GM21825 (cell line): Measurements from ENCODE around the gene DHFR2.
"Not testable (repeated sequence)": the region's sequence is repeated elsewhere in the genome, so short reads cannot be mapped to it uniquely, and the experiment has no call there.

ENCODE experiments used
- ATAC-seq: cut with Tn5 transposase; IDR thresholded peaks from one replicate; pipeline ENCODE4 v1.9.1; 2021; ENCODE audit warnings: mild to moderate bottlenecking, moderate library complexity; ENCODE audit not compliant: unreplicated experiment

The DHFR2 gene

DNA sequence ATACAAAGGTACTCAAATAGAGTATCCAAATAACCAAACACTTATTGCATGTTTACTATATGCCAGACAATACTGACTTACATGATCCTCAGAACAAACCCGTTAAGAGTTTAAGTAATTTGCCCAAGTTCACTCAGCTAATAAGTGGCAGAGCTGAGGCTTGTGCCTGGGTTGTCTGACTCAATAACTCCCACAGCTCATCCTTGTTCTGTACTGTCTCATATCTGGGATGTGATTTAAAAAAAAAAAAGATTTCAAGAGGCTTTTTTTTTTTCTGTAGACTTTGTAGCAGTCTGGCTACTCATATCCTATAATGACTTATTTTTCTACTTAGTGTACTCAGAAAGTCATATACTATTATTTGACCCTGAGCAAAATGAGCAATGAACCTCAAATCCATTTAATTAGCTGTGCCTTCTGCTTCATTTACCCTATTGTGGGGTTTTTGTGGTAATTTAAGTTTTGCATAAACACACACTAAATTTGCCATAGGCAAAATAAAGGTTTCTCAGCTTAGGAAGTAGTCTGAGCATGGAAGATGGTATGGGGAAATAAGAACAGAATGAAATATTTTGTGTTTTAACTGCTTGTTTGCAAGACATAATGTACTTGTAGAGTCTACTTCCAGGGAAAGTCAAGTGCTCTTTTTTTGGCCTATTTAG is 3.2 kb upstream of the DHFR2 start:
- ATAC-seq, result no peak

DNA sequence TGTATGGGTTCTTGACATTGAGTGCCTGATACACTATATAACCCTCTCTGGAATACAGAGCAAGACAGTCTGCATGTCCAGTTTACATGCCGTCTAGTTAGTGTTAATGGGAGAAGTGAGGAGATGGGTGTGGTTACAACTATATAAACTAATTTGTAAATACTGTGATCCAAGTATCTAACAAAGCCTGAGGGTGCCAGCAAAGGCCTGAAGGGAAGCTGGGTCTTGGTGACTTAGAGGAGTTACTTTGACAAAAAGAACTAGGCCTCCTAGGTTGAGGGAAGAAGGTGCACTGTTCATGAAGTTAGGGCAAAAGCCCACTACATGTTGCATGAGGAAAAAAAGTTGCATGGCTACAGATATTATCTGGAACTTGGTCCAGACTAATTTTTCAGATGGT is 2.4 kb upstream of the DHFR2 start:
- ATAC-seq, result no peak

GRCh38 chr3:94064243-94064860 is 1.6 kb upstream of the DHFR2 start:
- ATAC-seq, result no peak

GRCh38 chr3:94063496-94064119 is 892 bp upstream of the DHFR2 start:
- no peak for ATAC-seq

DNA sequence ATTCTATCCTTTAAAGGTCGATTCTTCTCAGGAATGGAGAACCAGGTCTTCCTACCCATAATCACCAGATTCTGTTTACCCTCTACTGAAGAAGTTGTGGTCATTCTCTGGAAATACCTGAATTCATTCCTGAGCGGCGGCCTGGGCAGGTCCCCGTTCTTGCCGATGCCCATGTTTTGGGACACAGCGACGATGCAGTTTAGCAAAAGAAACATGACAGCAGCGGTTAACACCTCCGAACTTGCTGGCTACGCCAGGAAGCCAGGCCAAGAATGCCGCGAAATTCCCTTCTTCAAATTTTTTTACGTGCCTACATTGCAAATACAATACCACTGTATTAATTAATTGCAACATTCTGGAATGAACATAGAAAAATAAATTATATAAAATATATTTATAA is 1.4 kb downstream of the DHFR2 start:
- ATAC-seq, result no peak

DNA sequence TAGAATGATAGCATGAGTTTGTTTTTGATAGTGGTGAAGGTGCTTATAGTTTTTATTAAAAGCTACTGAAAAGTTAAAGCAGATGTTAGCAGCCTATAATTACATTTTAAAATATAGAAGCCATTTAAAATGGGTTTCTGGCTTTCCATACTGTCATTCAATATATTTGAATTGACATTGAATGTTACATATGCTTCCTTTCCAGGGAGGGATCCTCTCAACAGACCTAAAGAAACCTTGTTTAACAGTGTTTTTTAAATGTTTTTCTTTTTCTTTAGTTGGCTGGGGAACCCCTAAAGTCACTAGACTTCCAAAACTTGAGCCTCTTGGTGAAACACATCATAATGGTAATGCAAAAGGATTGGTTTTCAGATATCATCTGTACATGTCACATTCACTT is 12.2 kb downstream of the DHFR2 start:
- no peak for ATAC-seq

DNA sequence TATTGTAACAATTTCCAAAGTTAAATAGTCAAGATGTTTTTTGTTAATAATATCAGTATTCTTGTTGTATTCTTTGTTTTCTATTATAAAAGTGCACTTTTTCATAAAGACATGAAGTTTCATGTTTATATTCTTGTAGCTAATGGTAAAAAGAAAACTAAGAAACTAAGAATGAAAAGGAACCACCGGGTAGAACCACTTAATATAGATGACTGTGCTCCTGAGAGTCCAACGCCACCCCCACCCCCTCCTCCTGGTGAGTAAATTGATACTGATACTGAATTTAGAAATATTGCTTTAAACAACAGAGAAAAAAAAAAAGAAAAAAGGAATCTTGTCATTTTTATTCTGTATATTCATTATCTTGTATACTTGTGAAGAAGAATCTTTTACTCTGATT is 13.4 kb downstream of the DHFR2 start:
- no peak for ATAC-seq

DNA sequence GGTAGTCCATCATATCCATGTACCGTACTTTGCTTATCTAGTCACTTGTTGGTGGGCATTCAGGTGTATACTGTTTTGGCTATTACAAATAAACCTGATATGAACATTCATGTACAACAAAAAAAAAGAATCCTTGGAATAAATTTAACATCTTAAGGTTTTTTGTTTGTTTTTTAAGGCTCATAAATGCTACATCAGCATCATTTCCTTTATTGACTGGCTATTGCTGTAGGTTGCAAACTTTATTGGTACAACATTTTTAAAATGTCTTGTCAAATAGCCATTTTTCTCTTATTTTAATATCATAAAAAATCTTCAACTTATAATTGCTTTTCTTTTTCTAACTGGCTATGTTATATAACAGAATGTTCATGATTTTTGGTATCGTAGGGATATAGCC is 16.2 kb downstream of the DHFR2 start:
- no peak for ATAC-seq

DNA sequence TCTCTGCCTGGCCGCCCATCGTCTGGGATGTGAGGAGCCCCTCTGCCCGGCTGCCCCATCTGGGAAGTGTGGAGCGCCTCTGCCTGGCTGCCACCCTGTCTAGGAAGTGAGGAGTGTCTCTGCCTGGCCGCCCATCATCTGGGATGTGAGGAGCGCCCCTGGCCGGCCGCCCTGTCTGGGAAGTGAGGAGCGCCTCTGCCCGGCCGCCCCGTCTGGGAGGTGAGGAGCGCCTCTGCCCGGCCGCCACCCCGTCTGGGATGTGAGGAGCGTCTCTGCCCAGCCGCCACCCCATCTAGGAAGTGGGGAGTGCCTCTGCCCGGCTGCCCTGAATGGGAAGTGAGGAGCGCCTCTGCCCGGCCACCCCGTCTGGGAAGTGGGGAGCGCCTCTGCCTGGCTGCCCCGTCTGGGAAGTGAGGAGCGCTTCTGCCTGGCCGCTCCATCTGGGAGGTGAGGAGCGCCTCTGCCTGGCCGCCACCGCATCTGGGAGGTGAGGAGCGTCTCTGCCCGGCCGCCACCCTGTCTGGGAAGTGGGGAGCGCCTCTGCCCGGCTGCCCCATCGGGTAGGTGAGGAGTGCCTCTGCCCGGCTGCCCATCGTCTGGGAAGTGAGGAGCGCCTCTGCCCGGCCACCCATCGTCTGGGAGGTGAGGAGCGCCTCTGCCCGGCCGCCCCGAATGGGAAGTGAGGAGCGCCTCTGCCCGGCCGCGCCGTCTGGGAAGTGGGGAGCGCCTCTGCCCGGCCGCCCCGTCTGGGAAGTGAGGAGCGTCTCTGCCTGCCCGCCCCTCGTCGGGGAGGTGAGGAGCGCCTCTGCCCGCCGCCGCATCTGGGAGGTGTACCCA is 18.4 kb downstream of the DHFR2 start:
- ATAC-seq, result not testable (repeated sequence)

- no peak for ATAC-seq
Measured at GRCh38 chr3:94043285-94043684, 19.4 kb downstream of the DHFR2 start.

DNA sequence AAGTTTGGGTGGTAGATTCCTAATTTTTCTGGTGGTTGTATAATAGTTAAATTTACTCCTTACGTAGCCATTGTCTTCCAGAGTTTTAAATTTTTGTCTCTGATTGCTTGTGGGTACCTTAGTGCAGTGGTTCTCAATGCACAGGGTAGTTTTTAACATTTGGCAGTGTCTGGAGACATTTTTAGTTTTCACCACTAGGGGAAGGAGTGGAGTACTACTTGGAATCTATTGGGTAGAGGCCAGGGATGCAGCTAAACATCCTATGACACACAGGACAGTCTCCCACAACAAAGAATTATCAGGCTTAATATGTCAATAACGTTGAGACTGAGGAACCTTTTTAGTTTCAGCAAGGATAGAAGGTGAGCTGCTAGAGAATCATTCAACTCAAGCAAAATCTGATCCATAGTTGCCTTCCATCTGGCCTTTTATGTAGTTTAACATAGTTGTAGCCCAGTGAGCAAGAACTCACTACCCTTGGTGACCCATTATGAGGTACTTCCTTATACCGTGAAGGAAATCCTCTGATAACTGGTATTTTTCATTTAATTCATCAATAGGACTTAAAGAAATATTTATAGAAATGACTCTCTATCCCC is 25.7 kb downstream of the DHFR2 start:
- ATAC-seq, result no peak

GRCh38 chr3:94028093-94028837 is 34.5 kb downstream of the DHFR2 start, which contains the start of gene STX19:
STX19 (minus strand) TSS chr3:94028597; CDS start chr3:94015269, 13,328 bp downstream.
- ATAC-seq, result no peak

DNA sequence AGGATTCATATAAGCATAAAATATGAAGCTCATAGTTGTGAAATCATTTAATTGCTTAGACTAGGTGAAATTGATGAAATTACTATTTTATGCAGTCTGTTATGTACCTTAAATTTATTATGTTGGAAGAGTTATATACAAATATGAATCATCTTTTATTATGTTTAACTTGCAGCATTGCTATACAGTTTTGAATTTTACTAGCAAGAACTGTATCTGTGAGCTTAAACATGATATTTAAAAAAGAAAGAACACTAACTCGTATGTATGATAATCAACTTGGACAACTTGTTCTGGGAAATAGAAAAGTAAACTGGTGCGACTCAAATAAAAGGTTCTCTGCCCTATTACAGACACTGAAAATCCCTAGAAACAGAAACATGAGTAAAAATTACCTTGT is 36.1 kb downstream of the DHFR2 start:
- ATAC-seq, result no peak

DNA sequence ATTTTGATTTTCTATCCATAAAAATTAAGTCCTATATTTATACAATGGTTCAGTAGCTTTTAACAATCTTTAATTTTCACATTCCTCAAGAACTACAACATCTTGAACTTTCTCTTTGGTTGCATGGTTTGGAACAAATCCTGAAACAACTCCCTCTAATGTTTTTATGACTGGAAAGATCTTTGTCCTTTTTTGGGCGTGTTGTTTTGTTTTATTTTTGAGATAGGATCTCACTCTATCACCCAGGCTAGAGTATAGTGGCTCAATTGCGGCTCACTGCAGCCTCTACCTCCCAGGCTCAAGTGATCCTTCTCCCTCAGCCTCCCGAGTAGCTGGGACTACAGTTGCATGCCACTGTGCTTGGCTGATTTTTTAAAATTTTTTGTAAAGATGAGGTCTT is 38.3 kb downstream of the DHFR2 start:
- no peak for ATAC-seq

DNA sequence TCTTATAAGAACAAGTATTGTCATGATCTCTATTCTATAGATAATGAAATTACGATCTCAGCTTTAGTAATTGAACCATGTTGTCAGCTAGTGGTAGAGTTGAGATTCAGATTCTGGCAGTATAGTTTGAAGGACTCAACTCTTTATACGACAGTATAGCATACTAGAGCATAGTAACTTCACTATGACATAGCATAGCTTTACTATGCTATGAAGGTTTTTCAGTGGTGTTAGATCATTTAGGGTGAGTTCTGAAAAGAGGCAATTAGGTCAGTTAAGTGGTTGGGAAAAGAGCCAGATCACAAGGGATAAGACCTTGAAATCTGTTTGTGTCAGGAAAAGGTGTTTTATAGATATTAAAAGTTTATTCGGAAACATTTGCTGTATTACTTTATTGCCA is 42.4 kb downstream of the DHFR2 start:
- ATAC-seq, result no peak

- no peak for ATAC-seq
Measured at GRCh38 chr3:94019659-94020058, 43.1 kb downstream of the DHFR2 start.

DNA sequence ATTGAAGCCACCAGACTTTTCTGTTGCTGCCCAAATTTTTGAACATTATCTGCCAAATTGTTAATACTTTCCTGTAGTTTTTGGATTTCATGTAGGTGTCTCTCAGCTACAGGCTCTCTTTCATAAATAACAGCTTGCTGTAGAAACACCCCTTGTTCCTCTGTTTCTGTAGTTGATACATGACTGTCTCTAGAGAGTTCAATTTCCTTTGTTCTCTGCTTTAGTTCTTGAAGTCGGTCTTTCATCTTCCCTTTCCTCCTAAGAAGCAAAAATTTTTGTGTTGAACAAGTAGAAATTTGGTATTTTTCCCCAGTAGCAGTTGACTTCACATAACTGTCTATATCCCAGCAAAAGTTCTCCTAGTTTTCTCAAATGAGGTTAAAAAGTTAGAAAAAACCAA is 47.7 kb downstream of the DHFR2 start:
- no peak for ATAC-seq

GRCh38 chr3:94012185-94012584 is 50.5 kb downstream of the DHFR2 start:
- ATAC-seq, result no peak

- ATAC-seq, result no peak
Measured at GRCh38 chr3:94011233-94011711, 51.4 kb downstream of the DHFR2 start.

GRCh38 chr3:94009608-94010007 is 53.1 kb downstream of the DHFR2 start:
- no peak for ATAC-seq
